ENCODE data around the gene SENP8.

SENP8 gene

GRCh38 chr15:72086010-72086697 is 32.0 kb upstream of the SENP8 start:
- Histone ChIP-seq H3K79me2 (ENCODE audit: low read length) (peaks cover 8% of the 10 kb centered on the region; the same call in 1 of the 2 replicates), H3K9me3 (ENCODE audit: insufficient read depth, low read length) (no peaks in the 10 kb centered on the region), H3K36me3 (replicated peaks; ENCODE audit: low read depth, low read length) (peaks cover 24% of the 10 kb centered on the region), H3K27me3 (ENCODE audit: low read depth, low read length) (no peaks in the 10 kb centered on the region), H2AFZ (ENCODE audit: low read depth, low read length) (no peak overlapping the region), H3K4me3 (ENCODE audit: low read length) (no peak overlapping the region), H4K20me1 (ENCODE audit: insufficient read depth, low read length) (peaks cover 11% of the 10 kb centered on the region; the same call in 1 of the 2 replicates), H3K9ac (ENCODE audit: low read length) (no peak overlapping the region), H3K4me1 (ENCODE audit: low read length) (no peaks in the 10 kb centered on the region), H3K27ac (ENCODE audit: low read length) (no peak overlapping the region), H3K4me2 (ENCODE audit: low read length) (no peak overlapping the region)
- TF ChIP-seq, protein P1, sequence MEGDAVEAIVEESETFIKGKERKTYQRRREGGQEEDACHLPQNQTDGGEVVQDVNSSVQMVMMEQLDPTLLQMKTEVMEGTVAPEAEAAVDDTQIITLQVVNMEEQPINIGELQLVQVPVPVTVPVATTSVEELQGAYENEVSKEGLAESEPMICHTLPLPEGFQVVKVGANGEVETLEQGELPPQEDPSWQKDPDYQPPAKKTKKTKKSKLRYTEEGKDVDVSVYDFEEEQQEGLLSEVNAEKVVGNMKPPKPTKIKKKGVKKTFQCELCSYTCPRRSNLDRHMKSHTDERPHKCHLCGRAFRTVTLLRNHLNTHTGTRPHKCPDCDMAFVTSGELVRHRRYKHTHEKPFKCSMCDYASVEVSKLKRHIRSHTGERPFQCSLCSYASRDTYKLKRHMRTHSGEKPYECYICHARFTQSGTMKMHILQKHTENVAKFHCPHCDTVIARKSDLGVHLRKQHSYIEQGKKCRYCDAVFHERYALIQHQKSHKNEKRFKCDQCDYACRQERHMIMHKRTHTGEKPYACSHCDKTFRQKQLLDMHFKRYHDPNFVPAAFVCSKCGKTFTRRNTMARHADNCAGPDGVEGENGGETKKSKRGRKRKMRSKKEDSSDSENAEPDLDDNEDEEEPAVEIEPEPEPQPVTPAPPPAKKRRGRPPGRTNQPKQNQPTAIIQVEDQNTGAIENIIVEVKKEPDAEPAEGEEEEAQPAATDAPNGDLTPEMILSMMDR (IDR thresholded peaks at IDR 0.05; ENCODE audit: low read depth, low read length), result no peak
- no peak for TF ChIP-seq EZH2phosphoT487 (IDR thresholded peaks at IDR 0.05; ENCODE audit: low read depth)

DNA sequence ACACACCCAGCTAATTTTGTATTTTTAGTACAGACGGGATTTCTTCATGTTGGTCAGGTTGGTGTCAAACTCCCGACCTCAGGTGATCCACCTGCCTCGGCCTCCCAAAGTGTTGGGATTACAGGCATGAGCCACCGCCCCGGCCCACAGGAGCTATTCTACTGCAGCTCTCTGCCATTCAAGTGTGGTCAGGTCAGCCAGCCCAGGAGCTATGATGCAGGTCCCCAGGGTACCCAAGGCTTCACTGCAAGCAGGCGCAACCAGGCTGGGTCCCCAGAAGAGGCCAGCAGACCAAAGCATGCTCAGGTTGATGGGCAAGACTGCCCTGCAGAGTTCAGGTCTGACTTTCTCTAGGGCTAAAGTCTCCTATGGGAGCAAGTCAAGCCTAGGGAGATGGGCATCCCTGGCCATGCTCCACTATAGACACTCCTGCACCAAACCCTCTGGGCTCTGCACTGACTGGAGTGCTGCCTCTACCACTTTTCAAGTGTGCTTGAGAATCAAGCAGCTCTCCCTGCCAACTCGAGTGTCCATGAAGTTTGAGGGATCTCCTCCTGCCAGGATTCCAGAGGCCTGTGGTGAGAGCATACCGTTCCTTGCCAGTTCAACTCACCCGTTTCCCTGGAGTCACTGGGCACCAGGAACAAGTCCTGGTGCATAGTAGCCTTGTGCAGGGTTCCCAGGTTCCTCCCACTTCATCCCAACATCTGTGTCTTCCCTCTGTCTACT is 31.1 kb upstream of the SENP8 start:
- Histone ChIP-seq H3K36me3 (replicated peaks; ENCODE audit: low read depth, low read length) (peaks cover 24% of the 10 kb centered on the region), H3K79me2 (ENCODE audit: low read length) (peaks cover 10% of the 10 kb centered on the region; the same call in 1 of the 2 replicates), H2AFZ (ENCODE audit: low read depth, low read length) (no peak overlapping the region), H3K9me3 (ENCODE audit: insufficient read depth, low read length) (no peaks in the 10 kb centered on the region), H4K20me1 (ENCODE audit: insufficient read depth, low read length) (peaks cover 13% of the 10 kb centered on the region; the same call in 1 of the 2 replicates), H3K27ac (ENCODE audit: low read length) (no peak overlapping the region), H3K4me3 (ENCODE audit: low read length) (no peak overlapping the region), H3K27me3 (ENCODE audit: low read depth, low read length) (no peaks in the 10 kb centered on the region), H3K4me1 (ENCODE audit: low read length) (no peaks in the 10 kb centered on the region), H3K9ac (ENCODE audit: low read length) (no peak overlapping the region), H3K4me2 (ENCODE audit: low read length) (no peak overlapping the region)
- TF ChIP-seq EZH2phosphoT487 (IDR thresholded peaks at IDR 0.05; ENCODE audit: low read depth), result no peak
- TF ChIP-seq, protein P1 (IDR thresholded peaks at IDR 0.05; ENCODE audit: low read depth, low read length), result no peak

GRCh38 chr15:72092006-72092405 is 26.2 kb upstream of the SENP8 start:
- Histone ChIP-seq H3K36me3 (replicated peaks; ENCODE audit: low read depth, low read length) (peaks cover 13% of the 10 kb centered on the region), H3K9ac (ENCODE audit: low read length) (no peak overlapping the region), H2AFZ (ENCODE audit: low read depth, low read length) (no peak overlapping the region), H3K27me3 (ENCODE audit: low read depth, low read length) (no peaks in the 10 kb centered on the region), H3K79me2 (ENCODE audit: low read length) (peaks cover 21% of the 10 kb centered on the region; the same call in 1 of the 2 replicates), H3K4me1 (ENCODE audit: low read length) (no peaks in the 10 kb centered on the region), H3K4me2 (ENCODE audit: low read length) (no peak overlapping the region), H4K20me1 (ENCODE audit: insufficient read depth, low read length) (peaks cover 19% of the 10 kb centered on the region; the same call in 1 of the 2 replicates), H3K27ac (ENCODE audit: low read length) (no peak overlapping the region), H3K9me3 (ENCODE audit: insufficient read depth, low read length) (no peaks in the 10 kb centered on the region), H3K4me3 (ENCODE audit: low read length) (no peak overlapping the region)
- TF ChIP-seq, protein P1 (IDR thresholded peaks at IDR 0.05; ENCODE audit: low read depth, low read length), result no peak
- TF ChIP-seq EZH2phosphoT487 (IDR thresholded peaks at IDR 0.05; ENCODE audit: low read depth), result no peak

- peaks cover 20% of the 10 kb centered on the region; the same call in 1 of the 2 replicates for H3K79me2 ChIP-seq (ENCODE audit: low read length)
These were observed 25.5 kb upstream of the SENP8 start for GRCh38 chr15:72092691-72093090.

More at GRCh38 chr15:72092691-72093090, 25.5 kb upstream of the SENP8 start:
- no peaks in the 10 kb centered on the region for H3K4me1 ChIP-seq (ENCODE audit: low read length)
- H3K27me3 ChIP-seq (ENCODE audit: low read depth, low read length), result no peaks in the 10 kb centered on the region
- H3K9ac ChIP-seq (ENCODE audit: low read length), result no peak overlapping the region
- TF ChIP-seq, protein P1 (IDR thresholded peaks at IDR 0.05; ENCODE audit: low read depth, low read length), result no peak
- no peak for TF ChIP-seq EZH2phosphoT487 (IDR thresholded peaks at IDR 0.05; ENCODE audit: low read depth)
- H3K36me3 ChIP-seq (replicated peaks; ENCODE audit: low read depth, low read length), result peaks cover 10% of the 10 kb centered on the region
- no peaks in the 10 kb centered on the region for H3K9me3 ChIP-seq (ENCODE audit: insufficient read depth, low read length)
- H3K4me3 ChIP-seq (ENCODE audit: low read length), result no peak overlapping the region
- H3K27ac ChIP-seq (ENCODE audit: low read length), result no peak overlapping the region
- H3K4me2 ChIP-seq (ENCODE audit: low read length), result no peak overlapping the region
- H2AFZ ChIP-seq (ENCODE audit: low read depth, low read length), result no peak overlapping the region
- peaks cover 19% of the 10 kb centered on the region; the same call in 1 of the 2 replicates for H4K20me1 ChIP-seq (ENCODE audit: insufficient read depth, low read length)
